NCI-H128 (cell line): Measurements from ENCODE around the gene PGLYRP2.
"Not testable (repeated sequence)": the region's sequence is repeated elsewhere in the genome, so short reads cannot be mapped to it uniquely, and the experiment has no call there.

ENCODE experiments used
- DNase-seq: peaks from one replicate; lab custom pipeline; 2025; ENCODE audit not compliant: unreplicated experiment; lab: John Stamatoyannopoulos, UW

Gene PGLYRP2

GRCh38 chr19:15488489-15489226 lies 9.4 kb upstream of the PGLYRP2 start:
- DNase-seq = no peak

GRCh38 chr19:15487038-15487437 lies 7.7 kb upstream of the PGLYRP2 start:
- no peak for DNase-seq

DNA sequence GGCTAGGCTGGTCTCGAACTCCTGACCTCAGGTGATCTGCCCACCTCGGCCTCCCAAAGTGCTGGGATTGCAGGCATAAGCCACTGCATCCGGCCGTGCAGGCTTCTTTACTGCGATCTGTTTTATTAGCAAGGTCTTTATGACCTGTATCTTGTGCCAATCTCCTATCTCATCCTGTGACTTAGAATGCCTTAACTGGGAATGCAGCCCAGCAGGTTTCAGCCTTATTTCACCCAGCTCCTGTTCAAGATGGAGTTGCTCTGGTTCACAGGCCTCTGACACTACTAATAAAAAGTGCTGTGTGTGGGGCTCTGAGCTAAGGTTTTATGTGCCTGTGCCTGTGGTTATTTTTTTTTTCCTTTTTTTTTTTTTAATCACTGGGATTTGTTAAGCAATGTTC lies 6.5 kb upstream of the PGLYRP2 start:
- not testable (repeated sequence) for DNase-seq

GRCh38 chr19:15480996-15481395 lies 1.7 kb upstream of the PGLYRP2 start:
- not testable (repeated sequence) for DNase-seq

GRCh38 chr19:15476325-15476724 lies 3.0 kb downstream of the PGLYRP2 start:
- DNase-seq = no peak

DNA sequence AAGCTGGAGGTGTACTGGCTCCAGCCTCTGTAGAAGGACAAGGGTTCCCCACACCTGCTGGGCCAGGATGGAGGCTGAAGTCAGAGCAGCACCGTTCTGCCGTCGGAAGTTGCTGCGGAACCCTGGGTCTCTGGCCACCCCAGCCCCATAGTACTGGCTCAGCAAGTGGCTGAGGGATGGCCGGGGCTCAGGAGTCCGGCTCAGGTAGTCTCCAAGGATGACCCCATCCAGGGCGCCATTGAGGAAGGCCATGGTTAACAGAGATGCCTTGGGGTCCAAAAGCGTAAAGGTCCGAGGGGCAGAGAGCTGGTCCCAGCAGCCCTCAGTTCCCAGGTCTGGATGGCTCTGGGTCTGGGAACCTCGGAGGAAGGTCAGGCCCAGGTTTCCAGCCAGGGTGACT lies 3.7 kb downstream of the PGLYRP2 start:
- DNase-seq = no peak

- DNase-seq = no peak
Observed at GRCh38 chr19:15475169-15475568, 4.1 kb downstream of the PGLYRP2 start.

DNA sequence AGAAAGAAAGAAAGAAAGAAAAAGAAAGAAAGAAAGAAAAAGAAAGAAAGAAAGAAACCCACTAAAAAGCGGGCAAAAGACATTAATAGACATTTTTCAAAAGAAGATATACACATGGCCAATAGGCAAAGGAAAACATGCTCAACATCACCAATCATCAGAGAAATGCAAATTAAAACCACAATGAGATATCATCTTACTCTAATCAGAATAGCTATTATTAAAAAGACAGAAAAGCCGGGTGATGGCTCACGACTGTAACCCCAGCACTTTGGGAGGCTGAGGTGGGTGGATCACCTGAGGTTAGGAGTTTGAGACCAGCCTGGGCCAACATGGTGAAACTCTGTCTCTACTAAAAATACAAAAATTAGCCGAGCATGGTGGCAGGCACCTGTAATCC lies 5.5 kb downstream of the PGLYRP2 start:
- DNase-seq = not testable (repeated sequence)

DNA sequence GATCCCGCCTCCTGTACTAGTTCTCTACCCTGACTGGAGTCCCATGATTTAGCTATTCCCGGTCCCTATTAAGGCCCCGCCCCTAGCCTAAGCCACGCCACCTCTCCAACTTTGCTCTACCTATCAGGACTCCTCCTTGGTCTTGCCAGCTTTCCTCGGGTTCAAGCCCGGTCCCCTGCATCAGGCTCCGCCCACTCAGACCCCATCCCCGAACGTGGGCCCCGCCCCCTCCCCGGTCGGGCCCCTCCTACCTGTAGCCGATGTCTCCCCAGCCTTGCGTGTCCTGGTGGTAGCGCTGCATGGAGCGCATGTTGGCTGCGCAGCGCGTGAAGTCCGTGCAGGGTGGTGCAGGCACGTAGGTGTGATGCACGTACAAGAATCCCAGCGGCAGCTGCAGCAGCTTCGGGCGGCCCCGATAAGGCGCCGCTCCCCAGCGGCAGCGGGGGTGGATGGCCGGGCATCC lies 7.6 kb downstream of the PGLYRP2 start:
- DNase-seq = no peak

DNA sequence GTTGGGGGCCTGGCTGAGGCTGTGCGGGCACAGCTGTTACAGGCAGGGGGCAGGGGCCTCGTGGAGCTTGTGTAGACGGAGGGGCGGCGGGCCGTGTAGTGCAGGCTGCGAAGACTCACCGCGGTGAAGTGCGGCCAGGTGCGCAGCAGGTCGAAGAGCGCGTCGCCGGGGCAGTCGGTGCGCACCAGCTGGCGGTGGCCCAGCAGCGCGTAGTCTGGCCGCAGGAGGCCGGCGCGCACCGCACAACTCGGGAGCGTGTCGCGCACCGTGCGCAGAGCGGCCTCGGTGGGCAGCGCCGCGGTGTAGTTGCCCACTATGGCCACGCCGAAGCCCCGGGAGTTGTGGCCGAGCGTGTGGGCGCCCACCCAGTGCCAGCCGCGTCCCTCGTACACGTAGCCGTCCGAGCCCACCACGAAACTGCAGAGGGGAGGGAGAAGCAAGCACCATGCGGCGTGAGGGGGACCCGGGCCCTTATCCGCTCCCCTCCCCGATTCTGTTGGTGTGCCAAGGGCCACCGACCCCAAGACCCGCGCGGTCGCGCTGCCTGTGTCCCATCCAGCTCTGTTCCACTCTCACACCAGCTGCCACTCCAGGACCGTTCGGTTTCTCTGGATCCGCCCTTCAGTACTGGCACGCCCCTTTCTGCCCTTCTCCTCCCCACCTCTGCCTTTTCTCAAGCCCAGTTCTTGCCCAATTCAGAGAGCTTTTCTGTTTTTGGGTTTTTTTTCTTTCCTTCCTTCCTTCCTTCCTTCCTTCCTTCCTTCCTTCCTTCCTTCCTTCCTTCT lies 9.6 kb downstream of the PGLYRP2 start:
- DNase-seq = no peak

DNA sequence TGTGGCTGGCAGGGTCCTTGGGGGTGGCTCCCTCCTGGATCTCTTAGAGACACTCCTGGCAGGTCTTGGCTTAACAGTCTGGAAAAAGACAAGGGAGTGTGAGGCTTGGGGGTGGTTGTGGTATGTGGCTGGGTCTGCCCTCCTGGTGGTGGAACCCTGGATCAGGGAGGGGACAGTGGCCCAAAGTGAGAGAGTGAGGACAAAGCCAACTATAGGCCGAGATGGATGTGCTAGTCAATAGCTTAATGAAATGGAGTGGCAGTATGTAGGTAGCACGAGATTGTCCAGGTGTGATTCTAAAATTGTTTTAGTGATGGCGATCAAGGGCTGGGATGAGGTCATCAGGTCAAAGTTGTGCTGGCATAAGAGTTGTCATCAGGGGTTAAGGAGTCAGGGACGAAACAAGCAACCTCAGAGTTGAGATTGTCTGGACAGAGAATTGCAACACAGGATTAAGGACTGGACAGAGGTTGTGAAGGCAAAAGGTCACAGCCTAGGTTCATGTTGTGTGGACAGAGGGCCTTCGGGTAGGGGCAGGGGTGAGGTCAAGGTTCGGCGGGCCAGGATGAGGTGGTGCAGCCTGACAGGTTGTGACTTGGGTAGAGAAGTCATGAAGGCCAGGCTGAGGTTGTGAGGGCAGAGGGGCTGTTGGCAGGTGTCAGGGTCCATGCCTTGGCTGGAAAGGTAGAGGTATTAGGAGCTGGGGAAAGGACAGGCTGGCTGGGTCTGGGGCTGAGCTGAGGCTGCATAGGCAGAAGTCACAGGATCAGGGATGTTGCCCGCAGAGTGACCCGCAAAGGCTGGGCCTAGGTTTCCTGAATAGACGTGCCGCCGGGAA lies 10.4 kb downstream of the PGLYRP2 start:
- DNase-seq = no peak

DNA sequence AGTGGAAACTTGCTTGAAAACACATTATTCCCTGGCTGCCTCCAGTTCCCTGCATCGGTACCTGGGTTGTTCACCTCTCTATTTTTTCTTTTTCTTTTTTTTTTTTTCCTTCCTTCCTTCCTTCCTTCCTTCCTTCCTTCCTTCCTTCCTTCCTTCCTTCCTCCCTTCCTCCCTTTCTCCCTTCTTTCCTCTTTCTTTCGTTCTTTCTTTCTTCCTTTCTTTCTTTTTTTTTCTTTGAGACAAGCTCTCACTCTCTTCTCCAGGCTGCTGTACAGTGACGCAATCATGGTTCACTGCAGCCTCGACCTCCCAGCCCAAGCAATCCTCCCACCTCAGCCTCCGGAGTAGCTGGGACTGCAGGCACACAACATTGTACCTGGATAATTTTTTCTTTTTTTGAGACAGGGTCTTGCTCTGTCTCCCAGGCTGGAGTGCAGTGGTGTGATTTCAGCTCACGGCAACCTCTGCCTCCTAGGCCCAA lies 11.5 kb downstream of the PGLYRP2 start:
- DNase-seq = no peak

GRCh38 chr19:15466851-15467733 lies 12.2 kb downstream of the PGLYRP2 start:
- no peak for DNase-seq

DNA sequence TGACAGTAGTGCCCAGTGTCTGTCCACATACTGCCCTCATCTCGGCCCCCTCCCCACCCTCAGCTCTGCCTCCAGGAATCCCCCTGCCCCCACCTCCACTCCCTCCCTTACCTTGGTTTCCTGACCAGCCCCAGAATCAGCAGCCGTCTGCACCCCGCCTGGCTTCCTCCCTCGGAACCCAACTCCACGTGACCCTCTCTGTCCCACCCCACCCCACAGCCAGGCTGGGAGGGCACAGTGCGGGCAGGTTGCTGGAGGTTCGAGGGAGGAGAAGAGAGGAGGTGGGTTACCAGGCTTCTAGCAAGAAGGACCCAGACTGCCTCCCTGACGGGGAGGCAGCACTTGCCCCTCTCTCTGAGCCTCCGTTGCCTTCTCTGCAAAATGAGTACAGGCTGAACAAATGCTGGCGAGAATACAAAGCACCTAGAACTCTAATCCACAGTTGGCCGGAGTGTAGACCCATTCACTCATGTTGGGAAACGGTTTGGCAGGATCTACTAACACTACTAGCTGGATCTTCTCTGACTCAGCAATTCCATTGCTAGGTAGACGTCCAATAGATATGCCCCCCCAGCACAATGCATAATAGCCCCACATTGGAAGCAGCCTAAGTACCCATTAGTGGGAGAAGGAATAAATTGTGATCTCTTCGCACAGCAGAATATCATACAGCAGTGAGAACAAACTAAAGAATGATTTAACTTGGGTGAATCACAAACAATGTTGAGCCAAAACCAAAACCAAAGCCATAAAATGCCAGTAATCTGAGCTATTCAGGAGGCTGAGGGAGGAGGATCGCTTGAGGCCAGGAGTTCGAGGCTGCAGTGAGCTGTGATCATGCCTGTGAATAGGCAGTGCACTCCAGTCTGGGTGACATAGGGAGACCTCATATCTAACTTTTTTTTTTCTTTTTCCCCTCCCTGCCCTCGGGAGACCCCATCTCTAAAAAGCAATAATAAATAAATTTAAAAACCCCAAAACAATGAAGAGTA lies 14.6 kb downstream of the PGLYRP2 start, which contains the start of gene RASAL3:
Gene RASAL3, minus strand, starts transcription at position 151 of the 992 bp plus-strand sequence. CDS start 186 bp downstream, outside the sequence.
- no peak for DNase-seq

GRCh38 chr19:15463861-15464371 lies 15.4 kb downstream of the PGLYRP2 start:
- no peak for DNase-seq

- DNase-seq = no peak
Observed at GRCh38 chr19:15461694-15462093, 17.6 kb downstream of the PGLYRP2 start.

DNA sequence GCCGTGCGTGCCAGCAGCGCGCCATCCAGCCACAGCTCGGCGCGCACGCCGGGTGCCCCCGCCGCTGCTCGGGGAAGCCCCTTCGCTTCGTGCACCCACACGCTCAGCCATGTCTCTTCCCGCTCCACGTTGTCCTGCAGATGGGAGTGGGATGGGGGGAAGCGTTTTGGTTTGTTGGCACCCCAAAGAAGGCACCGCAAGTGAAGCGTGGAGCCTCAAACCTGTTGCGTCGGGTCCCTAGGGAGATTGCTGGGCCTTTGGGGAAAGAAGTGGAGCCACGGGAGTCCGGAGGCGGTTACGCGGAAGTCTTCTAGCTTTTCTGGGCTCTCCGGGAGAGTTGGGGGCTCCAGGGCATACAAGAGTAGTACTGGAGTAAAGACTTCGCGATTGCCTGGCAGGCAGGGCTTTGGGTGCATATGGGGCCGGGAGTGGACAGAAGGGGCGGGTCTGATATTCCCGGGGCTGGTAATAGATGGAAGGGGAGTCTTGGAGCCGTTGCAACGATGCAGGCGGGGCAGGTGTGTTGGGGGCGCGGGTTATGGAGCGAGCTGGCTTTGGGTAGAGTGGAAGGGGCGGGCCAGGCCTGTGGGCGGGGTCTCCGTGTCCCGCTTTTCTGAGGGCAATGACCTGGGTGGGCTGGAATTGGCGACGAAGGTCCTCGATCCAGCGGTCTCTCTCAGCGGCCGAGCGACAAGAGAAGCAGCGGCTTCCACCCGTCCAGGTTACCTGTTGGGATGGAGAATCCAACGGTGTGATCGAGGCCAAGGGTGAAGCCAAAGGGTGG lies 21.4 kb downstream of the PGLYRP2 start:
- no peak for DNase-seq
